ENCODE results near the gene DPY19L2.
"Not testable (repeated sequence)": the region's sequence is repeated elsewhere in the genome, so short reads cannot be mapped to it uniquely, and the experiment has no call there.

- TF ChIP-seq, protein P1, sequence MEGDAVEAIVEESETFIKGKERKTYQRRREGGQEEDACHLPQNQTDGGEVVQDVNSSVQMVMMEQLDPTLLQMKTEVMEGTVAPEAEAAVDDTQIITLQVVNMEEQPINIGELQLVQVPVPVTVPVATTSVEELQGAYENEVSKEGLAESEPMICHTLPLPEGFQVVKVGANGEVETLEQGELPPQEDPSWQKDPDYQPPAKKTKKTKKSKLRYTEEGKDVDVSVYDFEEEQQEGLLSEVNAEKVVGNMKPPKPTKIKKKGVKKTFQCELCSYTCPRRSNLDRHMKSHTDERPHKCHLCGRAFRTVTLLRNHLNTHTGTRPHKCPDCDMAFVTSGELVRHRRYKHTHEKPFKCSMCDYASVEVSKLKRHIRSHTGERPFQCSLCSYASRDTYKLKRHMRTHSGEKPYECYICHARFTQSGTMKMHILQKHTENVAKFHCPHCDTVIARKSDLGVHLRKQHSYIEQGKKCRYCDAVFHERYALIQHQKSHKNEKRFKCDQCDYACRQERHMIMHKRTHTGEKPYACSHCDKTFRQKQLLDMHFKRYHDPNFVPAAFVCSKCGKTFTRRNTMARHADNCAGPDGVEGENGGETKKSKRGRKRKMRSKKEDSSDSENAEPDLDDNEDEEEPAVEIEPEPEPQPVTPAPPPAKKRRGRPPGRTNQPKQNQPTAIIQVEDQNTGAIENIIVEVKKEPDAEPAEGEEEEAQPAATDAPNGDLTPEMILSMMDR (conservative IDR thresholded peaks at IDR 0.05 in 1 of 2, IDR thresholded peaks at IDR 0.05 in 1 of 2; ENCODE audit: low read depth in 1 of 2, low read length in 2 of 2), result not testable (repeated sequence)
- TF ChIP-seq EZH2 (IDR thresholded peaks at IDR 0.05; ENCODE audit: low read length, missing control alignments), result not testable (repeated sequence)
These were observed 43.0 kb upstream of the DPY19L2 start for GRCh38 chr12:63711339-63711738.

Measured in fibroblast of lung (primary cell).